C4-2B (cell line): ENCODE data around the gene EPB41L3.

Experiments used
- H3K27ac ChIP-seq: fragments of 450-650 bp; 2 replicates; pipeline ENCODE4 v1.5.1; 2017
- ZFX ChIP-seq: fragments of 450-650 bp; IDR thresholded peaks from 2 replicates; pipeline ENCODE4 v1.6.1; 2017
- TF ChIP-seq, protein P1 (sequence below): fragments of 450-650 bp; conservative IDR thresholded peaks from 2 replicates; pipeline ENCODE4 v1.5.1; 2017; ENCODE audit warnings: mild to moderate bottlenecking

Gene EPB41L3

DNA sequence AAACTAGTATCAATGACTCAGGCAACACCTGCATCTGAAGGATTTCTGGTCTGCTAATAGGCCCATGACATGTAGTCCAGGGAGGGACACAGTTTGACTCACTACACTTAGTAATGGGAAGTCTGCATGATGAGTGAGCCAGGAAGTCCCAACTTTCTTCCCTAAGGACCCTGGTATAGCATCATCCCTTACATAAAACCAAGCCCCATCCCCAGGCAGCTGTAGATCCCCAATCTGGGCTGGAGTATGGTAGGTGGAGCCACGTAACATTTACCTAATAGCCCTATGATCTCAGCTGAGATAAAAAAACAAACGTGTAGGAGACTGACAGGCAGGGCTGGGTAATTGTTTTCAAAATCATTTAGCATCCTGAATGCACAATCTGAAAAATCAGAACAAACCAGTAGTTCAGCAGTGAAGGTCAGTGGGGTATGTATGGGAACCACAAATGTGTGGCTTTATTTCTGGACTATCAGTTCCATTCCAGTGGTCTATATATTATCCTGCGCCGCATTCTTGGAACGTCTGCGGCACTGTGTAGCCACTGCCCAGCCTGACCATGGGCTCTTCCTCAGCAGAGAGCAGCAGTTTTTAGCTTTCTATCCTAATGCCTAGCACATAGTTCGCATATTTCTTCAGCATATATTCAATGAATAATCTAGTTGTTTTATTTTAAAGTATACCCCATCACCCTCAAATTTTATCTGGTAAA, 33.5 kb downstream of the EPB41L3 start:
- TF ChIP-seq, protein P1, sequence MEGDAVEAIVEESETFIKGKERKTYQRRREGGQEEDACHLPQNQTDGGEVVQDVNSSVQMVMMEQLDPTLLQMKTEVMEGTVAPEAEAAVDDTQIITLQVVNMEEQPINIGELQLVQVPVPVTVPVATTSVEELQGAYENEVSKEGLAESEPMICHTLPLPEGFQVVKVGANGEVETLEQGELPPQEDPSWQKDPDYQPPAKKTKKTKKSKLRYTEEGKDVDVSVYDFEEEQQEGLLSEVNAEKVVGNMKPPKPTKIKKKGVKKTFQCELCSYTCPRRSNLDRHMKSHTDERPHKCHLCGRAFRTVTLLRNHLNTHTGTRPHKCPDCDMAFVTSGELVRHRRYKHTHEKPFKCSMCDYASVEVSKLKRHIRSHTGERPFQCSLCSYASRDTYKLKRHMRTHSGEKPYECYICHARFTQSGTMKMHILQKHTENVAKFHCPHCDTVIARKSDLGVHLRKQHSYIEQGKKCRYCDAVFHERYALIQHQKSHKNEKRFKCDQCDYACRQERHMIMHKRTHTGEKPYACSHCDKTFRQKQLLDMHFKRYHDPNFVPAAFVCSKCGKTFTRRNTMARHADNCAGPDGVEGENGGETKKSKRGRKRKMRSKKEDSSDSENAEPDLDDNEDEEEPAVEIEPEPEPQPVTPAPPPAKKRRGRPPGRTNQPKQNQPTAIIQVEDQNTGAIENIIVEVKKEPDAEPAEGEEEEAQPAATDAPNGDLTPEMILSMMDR, result no peak
- TF ChIP-seq ZFX, result no peak

GRCh38 chr18:5508821-5509220, 35.0 kb downstream of the EPB41L3 start:
- TF ChIP-seq, protein P1, result no peak
- TF ChIP-seq ZFX, result no peak
- H3K27ac ChIP-seq, result no peak overlapping the region

More for the DNA sequence above, 33.5 kb downstream of the EPB41L3 start:
- H3K27ac ChIP-seq, result no peak overlapping the region

GRCh38 chr18:5507756-5508155, 36.0 kb downstream of the EPB41L3 start:
- TF ChIP-seq, protein P1, result no peak
- no peak for TF ChIP-seq ZFX

GRCh38 chr18:5506174-5506573, 37.6 kb downstream of the EPB41L3 start:
- no peak overlapping the region for H3K27ac ChIP-seq
- no peak for TF ChIP-seq ZFX
- TF ChIP-seq, protein P1, result no peak

More at GRCh38 chr18:5507756-5508155, 36.0 kb downstream of the EPB41L3 start:
- no peak overlapping the region for H3K27ac ChIP-seq

DNA sequence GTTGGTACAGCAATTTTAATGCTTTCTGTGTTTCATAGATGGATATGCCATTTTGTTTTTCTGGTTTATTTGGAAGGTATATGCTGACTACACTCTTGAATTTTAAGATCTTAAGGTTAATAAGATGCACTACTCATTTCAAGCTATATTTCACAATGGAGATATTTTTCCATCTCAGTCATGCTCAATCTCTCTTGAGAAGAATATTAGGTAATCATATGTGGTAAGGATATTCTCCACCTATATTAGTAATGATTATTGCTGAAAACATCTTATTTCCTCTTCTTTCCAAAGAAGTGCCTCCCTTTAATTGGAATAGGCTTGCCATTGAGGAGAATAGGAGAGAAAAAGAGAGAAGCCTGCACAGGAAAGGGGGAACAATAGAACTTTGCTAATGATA, 40.1 kb downstream of the EPB41L3 start:
- no peak overlapping the region for H3K27ac ChIP-seq
- no peak for TF ChIP-seq ZFX
- TF ChIP-seq, protein P1, result no peak

- TF ChIP-seq ZFX, result no peak
- TF ChIP-seq, protein P1, result no peak
- H3K27ac ChIP-seq, result no peak overlapping the region
Measured at GRCh38 chr18:5500158-5500939, 43.4 kb downstream of the EPB41L3 start.

DNA sequence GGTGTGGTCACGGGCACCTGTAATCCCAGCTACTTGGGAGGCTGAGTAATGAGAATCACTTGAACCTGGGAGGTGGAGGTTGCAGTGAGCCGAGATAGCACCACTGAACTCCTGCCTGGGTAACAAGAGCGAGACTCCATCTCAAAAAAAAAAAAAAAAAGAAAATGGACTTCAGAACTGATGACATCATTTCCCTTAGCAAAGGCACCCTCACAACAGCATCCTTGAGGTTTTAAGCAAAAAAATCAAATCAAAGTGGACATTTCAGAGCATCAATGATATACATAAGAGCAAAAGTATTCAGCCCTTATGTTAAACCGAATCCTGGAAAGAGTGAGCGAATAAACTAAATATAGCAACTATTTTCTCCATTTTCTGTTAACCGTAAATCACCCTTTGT, 45.3 kb downstream of the EPB41L3 start:
- no peak for TF ChIP-seq ZFX
- TF ChIP-seq, protein P1, result no peak
- no peak overlapping the region for H3K27ac ChIP-seq
